DMS153 treated with DMSO at 0.1 percent for 48 hours (cell line): ENCODE measurements around the gene DIAPH1.

Experiments used
- DNase-seq: peaks from one replicate; lab custom pipeline; 2025; ENCODE audit not compliant: unreplicated experiment; lab: John Stamatoyannopoulos, UW

The DIAPH1 gene

DNA sequence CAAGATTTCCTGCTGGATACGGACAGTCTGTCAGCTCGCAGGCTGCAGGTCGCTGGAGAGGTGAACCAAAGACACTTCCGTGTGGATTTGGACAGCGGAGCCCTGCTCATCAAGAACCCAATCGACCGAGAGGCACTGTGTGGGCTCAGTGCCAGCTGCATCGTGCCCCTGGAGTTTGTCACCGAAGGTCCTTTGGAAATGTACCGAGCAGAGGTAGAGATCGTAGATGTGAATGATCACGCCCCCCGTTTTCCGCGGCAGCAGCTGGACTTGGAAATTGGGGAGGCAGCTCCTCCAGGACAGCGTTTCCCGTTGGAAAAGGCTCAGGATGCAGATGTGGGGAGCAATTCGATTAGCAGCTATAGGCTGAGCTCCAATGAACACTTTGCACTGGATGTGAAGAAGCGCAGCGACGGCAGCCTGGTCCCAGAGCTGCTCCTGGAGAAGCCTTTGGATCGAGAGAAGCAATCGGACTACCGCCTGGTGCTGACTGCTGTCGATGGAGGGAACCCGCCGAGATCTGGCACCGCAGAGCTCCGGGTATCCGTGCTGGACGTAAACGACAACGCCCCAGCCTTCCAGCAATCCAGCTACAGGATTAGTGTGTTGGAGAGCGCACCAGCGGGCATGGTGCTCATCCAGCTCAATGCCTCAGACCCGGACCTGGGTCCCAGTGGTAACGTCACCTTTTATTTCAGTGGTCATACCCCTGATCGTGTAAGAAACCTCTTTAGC lies 133.3 kb downstream of the DIAPH1 start:
- no peak for DNase-seq

DNA sequence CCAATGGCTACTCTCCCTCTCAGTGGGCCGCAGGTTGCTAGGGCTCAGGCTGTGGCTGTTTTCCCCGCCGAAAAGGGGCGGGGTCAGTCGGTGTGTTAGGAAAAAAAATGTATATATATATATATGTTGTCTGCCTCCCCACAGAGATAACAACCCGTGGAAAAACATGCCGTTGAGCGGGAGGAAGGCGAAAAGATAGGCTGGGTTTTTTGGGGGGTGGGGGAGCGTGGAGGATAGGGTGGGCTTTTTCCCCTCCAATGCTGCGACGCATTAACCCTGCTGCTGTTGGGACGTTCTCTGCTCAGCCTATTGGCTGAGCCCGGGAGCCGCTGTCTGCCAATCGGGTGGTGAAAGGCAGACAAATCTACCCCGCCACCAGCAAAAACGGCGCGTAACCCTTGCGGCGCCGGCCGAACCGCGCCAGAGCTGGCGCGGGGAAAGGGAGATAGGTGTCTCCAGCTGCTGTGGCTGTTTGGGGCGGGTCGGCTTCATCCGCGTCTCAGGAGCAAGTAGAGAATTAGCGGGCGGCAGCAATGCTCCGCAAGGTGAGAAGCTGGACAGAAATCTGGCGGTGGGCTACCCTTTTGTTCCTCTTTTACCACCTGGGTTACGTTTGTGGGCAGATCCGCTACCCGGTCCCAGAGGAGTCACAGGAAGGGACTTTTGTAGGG lies 134.0 kb downstream of the DIAPH1 start, which contains the start of gene PCDHGC4:
TSS of gene PCDHGC4 (plus strand) at position 390 of the 671 bp plus-strand sequence. CDS start at position 534, 144 bp downstream.
- DNase-seq: no peak

DNA sequence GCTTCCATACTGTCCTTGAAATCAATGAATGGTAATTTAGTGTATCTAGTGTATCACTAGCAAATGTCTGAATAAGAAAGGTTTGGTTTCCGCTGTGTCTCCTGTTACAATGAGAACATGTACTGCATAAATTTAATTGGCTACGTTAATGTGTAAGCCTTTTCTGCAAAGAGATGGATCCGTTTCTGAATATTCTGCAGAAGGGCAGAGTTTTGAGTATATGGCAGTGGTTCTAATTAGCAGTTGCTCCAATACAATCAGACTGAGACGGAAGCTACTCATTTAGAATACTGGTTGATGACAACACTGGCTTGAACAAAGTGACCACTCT lies 134.5 kb downstream of the DIAPH1 start:
- no peak for DNase-seq

DNA sequence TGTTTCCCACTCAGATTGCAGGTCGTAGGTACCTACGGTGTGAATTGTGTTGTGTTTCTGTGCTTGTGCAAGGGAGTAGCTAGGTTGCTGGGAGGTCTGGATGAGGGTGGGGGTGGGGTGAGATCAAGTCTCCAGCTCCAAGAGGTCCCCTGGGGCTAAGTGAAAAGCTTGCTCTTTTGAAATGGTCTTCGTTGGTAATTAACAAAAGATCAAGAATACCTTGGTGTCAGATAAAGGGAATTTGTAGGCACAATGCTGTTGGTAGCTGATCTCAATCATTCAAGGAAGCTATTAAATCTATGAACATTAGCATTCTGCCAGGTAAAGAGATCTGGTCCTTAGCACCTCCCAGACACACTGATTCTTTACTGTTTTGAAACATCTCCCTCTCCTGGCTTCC lies 134.9 kb downstream of the DIAPH1 start:
- no peak for DNase-seq

DNA sequence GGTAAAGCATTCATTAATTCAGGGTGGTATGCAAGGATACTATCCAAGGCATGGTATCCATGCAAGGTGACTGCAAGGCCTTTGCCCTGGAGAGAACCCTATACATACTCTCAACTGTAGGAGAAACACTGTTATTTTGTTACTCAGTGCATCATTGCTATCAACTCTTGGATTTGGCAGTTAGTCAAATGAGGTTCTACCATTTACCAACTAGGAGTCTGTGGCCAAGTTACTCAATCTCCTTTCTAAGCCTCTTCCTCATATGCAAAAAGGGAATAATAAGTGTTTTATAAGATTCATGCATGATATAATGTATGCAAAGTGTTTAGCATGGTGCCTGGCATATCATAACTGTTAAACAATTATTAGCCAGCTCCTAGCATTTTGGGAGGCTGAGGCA lies 139.0 kb downstream of the DIAPH1 start:
- no peak for DNase-seq

DNA sequence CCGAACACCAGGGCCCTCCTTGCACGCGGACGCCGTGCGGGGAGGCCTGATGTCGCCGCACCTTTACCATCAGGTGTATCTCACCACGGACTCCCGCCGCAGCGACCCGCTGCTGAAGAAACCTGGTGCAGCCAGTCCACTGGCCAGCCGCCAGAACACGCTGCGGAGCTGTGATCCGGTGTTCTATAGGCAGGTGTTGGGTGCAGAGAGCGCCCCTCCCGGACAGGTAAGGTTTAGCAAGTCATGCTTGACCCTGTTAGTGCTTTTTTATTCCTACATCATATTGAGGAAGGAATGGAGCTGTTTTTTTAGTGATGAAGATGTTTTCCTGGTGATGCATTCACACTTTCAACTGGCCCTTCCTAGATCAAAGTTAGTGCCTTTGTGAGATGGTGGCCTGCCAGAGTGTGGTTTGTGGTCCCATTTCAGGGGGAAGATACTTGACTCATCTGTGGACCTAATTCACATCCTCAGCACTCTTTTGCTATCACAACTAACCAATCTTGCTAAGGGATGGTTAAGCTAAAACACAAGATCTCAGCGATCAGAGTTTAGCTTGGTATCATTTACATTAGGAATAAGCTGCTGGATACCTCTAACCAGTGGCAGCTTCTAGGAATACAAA lies 140.4 kb downstream of the DIAPH1 start:
- DNase-seq: peak; percentile 30

DNA sequence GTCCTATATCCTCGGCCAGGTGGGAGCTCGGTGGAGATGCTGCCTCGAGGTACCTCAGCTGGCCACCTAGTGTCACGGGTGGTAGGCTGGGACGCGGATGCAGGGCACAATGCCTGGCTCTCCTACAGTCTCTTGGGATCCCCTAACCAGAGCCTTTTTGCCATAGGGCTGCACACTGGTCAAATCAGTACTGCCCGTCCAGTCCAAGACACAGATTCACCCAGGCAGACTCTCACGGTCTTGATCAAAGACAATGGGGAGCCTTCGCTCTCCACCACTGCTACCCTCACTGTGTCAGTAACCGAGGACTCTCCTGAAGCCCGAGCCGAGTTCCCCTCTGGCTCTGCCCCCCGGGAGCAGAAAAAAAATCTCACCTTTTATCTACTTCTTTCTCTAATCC lies 141.0 kb downstream of the DIAPH1 start:
- DNase-seq: no peak

DNA sequence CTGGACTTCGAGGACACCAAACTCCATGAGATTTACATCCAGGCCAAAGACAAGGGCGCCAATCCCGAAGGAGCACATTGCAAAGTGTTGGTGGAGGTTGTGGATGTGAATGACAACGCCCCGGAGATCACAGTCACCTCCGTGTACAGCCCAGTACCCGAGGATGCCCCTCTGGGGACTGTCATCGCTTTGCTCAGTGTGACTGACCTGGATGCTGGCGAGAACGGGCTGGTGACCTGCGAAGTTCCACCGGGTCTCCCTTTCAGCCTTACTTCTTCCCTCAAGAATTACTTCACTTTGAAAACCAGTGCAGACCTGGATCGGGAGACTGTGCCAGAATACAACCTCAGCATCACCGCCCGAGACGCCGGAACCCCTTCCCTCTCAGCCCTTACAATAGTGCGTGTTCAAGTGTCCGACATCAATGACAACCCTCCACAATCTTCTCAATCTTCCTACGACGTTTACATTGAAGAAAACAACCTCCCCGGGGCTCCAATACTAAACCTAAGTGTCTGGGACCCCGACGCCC lies 141.7 kb downstream of the DIAPH1 start:
- DNase-seq: no peak

DNA sequence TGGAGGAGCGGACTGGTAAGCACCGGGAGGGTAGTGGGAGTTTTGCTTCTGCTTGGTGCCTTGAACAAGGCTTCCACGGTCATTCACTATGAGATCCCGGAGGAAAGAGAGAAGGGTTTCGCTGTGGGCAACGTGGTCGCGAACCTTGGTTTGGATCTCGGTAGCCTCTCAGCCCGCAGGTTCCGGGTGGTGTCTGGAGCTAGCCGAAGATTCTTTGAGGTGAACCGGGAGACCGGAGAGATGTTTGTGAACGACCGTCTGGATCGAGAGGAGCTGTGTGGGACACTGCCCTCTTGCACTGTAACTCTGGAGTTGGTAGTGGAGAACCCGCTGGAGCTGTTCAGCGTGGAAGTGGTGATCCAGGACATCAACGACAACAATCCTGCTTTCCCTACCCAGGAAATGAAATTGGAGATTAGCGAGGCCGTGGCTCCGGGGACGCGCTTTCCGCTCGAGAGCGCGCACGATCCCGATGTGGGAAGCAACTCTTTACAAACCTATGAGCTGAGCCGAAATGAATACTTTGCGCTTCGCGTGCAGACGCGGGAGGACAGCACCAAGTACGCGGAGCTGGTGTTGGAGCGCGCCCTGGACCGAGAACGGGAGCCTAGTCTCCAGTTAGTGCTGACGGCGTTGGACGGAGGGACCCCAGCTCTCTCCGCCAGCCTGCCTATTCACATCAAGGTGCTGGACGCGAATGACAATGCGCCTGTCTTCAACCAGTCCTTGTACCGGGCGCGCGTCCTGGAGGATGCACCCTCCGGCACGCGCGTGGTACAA lies 142.5 kb downstream of the DIAPH1 start:
- DNase-seq: peak; percentile 1

DNA sequence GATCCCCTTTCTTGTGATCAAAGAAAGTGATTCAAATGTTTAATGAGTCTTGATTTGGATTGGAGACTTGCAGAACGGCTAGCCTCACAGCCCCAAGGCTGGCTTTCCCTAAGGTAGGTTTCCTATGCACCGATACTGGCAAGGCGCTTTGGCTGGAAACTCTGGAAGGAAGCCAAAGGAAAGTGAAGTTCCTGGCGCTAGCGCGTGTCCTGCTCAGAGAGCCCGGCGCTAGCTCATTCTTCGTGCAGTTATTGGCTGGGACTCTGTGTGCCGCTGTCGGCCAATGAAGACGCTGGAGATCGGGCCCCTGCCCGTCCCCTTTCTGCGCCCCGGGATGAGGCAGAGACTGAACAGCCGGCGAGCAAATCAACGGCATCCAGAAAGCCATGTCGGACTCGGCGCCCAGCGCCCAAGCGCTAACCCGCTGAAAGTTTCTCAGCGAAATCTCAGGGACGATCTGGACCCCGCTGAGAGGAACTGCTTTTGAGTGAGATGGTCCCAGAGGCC lies 143.1 kb downstream of the DIAPH1 start, which contains the start of gene PCDHGC3:
TSS of gene PCDHGC3 (plus strand) at position 342 of the 507 bp plus-strand sequence. CDS start at position 493, 151 bp downstream.
- peak; percentile 3 for DNase-seq

DNA sequence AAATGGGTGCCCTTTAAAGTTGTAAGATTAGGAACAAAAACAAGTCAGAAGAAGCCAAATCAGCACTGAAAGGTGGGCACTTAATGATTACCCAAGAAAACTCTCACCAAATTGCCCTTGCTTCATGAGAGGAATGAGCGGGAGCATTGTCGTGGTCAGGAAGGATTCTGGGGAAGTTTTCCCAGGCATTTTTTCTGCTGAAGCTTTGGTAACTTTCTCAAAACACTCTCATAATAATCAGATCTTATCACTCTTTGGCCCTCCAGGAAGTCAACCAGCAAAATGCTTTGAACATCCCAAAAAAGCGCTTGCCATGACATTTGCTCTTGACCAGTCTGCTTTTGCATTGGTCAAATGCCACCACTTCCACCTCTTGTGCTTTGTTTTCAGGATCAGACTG lies 153.4 kb downstream of the DIAPH1 start:
- DNase-seq: no peak
